SKM-1 treated with dmso at 0.1 percent for 144 hours (cell line): ENCODE results near the gene CENATAC.
A peak's percentile ranks its signal among the peaks of the same experiment; 100 is the strongest.
"Not testable (repeated sequence)": the region's sequence is repeated elsewhere in the genome, so short reads cannot be mapped to it uniquely, and the experiment has no call there.

ENCODE experiments used
- DNase-seq: peaks from one replicate; lab custom pipeline; 2025; ENCODE audit not compliant: unreplicated experiment; lab: John Stamatoyannopoulos, UW

Gene CENATAC

DNA sequence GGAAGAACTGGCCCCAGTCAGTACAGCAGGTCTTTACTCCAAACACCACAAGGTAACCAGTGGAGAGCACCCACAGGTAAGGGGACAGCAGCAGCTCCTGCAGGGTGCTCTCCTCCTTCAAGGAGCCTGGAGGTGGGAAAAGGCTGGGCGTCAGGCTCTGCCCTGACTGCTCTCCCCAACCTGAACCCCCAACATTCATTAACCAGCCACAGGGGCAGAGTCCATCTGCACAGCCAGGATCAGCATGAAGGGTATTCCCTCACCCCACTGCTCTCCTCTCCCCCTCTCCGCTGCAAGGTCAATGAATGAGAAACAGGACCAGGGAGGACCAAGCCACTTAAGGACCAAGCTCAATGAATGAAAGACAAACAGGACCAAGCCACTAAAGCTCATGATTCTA is 29.0 kb downstream of the CENATAC start:
- DNase-seq, result no peak

DNA sequence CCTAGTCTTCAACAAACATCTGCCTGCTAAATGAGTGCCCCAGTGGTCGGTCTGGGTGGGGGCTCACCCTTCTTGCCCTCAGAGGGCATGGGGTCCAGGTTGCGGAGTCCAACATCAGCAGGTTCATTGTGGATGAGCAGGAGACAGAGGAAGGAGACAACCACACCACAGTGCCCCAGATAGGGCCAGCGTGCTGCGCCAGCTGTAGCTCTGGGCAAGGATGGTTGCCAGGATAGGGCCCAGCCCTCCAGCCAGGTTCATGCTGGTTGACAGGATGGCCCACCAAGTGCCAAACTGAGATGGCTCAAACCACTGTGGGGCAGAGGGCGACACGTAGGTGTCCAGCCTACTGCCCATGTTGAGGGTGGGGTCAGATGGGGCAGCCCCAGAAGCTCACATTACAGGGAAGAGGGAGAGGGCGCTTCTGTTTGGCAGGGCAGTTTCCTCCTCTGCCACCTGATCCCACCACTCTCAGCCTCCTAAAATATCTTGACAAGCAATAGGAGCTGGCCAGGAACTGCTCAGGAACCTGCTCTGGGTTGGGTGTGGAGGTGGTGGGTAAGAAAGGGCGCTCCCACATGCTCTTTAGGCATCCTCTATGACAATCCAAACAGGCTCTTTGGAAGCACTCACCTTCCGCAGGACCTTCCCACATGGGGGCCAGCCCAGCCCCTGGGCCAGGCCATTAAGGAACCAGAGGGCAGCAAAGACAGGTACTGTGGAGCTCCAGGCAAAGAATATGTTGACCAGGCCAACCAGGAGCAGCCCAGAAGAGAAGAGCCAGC is 29.8 kb downstream of the CENATAC start:
- DNase-seq, result no peak

DNA sequence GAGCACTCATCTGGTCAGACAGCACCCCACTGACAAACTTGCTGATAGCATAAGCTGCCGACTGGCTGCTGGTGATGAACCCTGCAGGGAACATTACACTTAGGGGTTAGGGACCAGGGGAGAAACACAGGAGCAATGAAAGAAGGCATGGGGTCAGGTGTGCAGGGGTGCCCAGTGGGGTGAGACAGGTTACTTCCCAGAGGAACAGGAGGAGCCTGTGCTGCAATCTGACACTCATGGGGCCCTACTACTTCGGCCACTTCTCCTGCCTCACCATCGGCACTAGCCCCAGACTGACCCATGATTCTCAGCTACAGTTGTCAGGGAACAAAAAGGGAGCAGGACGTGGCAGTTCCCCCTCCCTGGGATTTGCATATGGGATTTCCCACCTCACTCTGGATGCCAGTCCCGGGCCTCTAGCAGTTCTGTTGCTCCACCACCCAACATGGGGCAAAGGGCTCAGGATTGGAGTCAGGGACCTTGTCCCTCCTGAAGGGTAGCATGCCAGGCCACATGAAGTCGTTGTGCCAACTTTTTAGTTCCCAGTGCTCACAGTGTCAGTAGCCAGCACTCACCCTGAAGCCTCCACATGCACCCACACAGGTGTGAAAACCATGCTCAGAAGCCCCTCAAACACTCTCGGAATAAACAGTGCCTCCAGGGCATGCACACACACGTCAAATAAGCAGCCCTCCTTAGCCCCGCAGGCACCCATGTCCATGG is 30.6 kb downstream of the CENATAC start:
- no peak for DNase-seq

DNA sequence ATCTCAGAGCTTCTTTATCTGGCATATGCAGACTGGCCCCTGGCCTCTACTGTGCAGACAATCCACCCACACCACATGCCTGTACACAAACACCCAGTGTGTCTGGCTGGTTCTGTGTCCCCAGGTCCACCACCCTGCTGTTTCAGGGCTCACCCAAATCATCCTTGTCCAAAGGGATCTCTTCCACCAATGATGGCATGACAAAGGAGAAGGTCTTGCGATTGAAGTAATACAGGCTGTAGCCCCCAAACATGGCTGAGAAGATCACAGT is 31.1 kb downstream of the CENATAC start:
- no peak for DNase-seq

DNA sequence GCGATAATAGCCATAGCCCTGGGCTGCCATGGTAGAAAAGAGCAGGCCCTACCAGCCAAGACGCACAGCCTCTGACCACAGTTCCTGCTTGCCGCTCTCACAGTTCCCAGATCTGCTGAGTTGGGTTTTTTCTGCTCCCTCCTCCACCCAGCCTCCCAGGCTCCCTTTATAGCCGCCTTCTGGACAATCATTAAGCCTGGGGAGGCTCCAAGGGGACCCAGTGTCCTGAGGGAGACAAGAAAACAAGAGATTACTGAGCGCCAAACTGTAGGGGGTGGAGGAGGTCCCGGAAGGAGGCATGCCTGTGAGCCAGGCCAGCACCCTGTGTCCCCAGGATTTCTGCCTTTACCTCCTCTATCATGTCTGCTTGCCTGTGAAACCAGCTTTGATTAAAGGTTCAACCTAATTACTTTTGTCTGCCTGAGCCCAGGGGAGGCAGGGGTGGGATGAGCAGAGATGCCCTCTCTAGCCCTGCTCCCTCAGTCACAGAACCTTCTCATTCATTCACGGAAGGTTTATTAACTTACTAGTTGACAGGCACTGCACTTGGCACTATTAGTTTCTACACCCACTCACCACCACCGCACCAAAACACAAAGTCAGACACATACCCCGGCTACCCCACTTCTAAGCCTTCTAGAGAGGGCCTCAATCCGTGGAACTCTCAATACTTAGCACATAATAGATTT is 31.5 kb downstream of the CENATAC start:
- DNase-seq, result no peak

DNA sequence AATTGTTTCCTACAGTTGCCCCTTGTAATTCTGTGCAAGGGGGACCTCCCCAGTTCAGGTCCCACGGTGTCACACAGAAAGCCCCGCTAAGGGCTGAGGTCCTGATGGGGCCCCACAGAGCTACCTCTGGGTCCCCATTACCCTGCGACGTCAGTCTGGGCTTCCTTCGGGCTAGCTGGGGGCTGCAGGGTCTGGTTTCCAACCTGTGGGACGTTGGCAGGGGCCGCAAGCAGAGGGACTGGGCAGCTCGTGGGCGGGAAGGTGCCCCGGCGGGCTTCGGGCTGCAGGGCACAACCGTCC is 32.0 kb downstream of the CENATAC start:
- no peak for DNase-seq

DNA sequence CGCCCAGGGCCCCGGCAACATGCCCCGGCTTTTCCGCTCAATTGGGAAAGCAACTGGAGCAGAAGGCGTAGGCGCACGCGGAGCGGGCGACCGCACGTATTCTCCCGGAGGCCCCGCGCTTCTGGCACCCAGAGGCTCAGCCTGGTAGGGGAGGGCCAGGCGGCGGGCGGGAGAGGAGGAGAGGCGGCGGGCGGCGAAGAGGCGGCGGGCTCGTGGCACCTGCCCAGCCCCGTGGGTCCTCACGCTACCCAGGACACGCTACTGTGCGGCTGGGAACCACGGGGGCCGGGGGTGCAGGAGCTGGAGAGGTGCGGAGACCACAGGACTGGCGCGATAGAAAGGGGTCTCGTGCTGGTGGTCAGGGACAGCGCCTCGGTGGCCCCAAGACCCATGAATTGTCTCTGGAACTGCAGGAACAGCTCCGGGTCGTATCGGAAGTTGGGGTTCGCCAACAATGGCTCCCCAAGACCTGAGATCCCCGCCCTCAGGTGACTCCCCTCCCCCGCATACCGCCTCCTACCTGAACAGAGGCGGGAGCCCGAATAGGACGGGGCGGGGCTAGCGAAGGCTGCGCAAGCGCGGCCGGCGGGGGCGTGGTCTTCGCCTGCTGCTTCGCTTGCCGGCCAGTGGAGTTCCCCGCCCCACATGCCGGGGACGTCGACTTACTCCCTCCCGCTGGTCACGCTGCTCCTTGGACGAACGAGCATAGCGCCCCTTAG is 32.5 kb downstream of the CENATAC start, which contains the start of gene SLC37A4:
SLC37A4 (minus strand) TSS at position 549 of the 719 bp plus-strand sequence.
- peak; percentile 96 for DNase-seq

DNA sequence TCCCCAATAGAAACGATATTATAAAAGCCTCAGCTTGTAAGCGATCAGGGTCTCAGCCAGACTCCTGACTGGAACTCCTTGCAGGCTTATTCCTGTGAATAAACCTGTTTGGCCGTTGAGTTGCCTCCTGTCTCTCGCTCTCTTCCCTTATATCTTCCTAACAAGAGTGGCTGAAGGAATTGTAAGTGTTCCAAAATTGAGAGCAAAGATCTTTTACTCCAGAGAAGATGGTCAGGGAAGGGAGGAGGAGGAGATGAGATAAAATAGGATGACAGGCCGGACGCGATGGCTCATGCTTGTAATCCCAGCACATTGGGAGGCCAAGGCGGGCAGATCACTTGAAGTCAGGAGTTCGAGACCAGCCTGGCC is 34.0 kb downstream of the CENATAC start:
- no peak for DNase-seq

DNA sequence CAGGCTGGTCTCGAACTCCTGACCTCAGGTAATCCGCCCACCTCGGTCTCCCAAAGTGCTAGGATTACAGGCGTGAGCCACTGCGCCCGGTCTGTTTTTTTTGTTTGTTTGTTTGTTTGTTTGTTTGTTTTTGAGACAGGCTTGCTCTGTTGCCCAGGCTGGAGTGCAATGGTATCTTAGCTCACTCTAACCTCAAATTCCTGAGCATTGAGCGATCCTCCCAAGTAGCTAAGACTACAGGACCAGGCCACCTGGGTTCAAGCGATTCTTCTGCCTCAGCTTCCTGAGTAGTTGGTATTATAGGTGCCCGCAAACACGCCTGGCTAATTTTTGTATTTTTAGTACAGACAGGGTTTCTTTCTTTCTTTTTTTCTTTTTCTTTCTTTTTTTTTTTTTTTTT is 35.5 kb downstream of the CENATAC start:
- DNase-seq, result not testable (repeated sequence)

DNA sequence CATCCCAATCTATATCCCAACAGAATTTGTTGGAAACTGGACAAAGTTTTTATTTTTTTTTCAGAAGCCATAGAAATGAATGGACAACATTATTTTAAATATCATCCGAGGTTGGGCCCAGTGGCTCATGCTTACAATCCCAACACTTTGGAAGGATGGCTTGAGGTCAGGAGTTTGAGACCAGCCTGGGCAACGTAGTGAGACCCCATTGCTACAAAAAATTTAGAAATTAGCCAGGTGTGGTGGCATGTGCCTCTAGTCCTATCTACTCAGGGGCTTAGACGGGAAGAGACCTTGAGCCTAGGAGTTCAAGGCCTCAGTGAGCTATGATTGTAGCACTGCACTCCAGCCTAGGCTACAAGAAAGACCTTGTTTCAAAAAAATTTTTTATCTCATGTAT is 36.9 kb downstream of the CENATAC start:
- no peak for DNase-seq

DNA sequence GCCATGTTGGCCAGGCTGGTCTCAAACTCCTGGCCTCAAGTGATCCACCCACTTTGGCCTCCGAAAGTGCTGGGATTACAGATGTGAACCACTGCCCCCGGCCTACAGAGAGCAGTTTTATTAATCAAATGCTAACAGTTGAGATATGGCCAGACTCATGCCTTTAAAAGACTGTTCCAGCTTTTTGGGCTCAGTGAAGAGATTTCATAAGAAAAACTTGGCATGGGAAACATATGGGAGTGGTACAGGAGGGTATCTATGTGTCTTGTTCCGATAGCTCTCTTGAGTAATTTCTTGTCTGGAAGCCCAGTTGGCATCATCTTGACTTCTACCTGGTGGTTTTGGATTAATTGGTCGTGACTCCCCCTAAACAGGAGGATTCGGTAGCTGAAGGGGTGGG is 40.9 kb downstream of the CENATAC start:
- DNase-seq, result no peak

DNA sequence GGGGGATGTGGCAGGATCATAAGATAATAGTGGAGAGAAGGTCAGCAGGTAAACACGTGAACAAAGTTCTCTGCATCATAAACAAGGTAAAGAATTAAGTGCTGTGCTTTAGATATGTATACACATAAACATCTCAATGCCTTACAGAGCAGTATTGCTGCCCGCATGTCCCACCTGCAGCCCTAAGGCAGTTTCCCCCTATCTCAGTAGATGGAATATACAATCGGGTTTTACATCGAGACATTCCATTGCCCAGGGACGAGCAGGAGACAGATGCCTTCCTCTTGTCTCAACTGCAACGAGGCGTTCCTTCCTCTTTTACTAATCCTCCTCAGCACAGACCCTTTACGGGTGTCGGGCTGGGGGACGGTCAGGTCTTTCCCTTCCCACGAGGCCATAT is 41.5 kb downstream of the CENATAC start:
- DNase-seq, result not testable (repeated sequence)

DNA sequence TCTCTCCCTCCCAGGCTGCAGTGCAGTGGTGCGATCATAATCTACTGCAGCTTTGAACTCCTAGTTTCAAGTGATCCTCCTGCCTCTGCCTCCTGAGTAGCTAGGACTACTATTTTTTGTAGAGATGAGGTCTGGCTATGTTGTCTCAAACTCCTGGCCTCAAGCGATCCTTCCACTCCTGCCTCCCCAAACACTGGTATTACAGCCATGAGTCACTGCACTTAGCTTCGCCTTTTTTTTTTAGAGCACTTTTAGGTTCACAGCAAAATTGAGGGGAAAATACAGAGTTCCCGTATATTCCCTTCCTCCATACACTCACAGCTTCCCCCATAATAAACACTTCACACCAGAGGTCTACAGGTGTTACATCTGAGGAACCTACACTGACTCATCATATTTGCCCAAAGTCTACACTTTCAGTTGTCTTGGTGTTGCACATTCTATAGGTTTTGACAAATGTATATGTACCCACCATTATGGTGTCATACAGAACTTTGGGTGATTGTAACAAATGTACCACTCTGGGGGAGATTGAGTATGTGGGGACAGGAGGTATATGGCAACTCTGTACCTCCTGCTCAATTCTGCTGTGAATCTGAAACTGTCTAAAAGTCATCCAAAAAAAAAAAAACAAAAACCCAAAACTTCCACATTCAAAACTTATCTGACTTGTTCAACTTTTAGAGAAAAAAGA is 44.0 kb downstream of the CENATAC start:
- no peak for DNase-seq

DNA sequence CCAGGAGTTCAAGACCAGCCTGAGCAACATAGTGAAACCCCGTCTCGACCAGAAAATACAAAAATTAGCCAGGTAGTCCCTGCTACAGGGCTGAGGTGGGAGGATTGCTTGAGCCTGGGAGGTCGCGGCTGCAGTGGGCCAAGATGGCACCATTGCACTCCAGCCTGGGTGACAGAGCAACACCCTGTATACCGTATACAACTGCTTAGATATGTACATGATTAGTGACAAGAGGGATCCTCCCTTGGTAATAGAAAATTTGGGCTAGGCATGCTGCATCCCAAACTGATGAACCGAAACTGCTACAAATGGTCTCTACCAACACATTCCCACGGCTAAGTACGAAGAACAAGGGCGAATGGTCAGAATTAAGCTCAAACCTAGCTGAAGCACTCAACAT is 45.0 kb downstream of the CENATAC start:
- DNase-seq, result no peak

DNA sequence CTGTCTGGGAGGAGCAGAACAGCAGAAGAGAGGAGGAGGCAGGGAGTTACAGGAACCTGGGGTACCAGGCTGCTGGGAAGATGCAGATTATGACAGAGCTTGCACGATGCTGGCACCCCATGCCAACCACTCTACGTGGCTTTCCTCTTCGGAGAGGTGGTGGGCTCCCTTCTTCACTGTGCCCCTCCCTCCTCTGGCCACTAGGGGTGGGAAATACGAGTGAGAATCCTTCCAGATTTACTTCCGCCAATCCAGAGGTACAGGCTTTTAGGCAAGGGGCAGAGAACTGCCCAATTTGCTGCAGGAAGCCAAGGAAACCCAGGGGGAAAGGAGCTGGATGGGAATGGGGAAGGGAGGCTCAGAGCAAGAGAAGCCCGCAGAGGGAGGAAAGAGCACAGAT is 46.8 kb downstream of the CENATAC start:
- DNase-seq, result no peak

DNA sequence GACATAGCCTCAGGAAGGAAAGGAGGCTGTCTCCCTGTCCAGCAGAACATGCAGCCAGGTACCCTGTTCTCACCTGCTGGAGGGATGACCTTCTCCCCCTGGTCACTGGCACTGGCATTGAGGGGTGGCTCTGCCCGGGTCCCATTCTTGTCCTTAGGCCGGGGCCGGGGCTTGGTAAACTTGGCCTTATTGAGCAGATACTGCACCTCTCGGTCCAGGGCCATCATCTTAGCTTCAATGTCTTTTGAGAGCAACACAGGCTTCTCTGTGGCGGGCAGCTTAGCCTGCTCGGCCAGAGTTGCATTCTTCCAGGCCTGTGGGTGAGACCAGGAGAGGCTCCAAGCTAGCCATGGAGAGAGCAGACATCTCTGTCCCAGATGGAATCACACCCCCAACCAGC is 48.6 kb downstream of the CENATAC start:
- no peak for DNase-seq

DNA sequence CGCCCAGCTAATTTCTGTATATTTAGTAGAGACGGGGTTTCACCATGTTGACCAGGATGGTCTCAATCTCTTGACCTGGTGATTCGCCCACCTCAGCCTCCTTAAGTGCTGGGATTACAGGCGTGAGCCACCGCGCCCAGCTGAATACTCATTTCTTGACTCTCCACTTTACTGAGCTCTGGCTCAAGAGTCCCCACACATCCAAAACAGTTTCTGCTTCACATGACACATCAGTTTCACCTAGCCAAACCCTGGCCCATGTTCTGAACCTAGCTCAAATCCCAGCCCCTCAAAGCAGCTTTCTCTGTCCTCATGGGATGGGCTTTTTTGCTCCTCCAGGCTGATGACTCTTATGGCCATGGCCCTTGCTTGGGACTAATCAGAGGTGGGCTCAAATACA is 49.3 kb downstream of the CENATAC start:
- DNase-seq, result no peak

DNA sequence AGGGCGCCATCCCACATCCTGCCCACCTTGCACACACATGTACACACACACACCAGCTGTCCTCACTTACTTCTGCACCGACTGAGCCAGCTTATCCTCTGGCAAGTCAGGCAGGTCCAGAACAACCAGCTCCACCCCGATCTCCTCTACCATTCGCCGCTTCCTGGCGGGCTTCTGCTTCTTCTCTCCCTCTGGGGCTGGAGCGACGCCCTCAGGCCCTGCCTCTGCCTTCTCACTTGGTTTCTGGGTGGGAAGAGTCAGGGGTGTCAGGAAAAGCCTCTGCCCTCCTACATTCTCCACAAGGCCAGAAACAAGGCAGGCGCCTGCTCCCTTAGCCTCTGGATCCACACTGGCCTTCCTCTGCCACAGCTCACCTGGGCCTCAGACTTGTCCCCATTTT is 50.7 kb downstream of the CENATAC start:
- DNase-seq, result no peak

DNA sequence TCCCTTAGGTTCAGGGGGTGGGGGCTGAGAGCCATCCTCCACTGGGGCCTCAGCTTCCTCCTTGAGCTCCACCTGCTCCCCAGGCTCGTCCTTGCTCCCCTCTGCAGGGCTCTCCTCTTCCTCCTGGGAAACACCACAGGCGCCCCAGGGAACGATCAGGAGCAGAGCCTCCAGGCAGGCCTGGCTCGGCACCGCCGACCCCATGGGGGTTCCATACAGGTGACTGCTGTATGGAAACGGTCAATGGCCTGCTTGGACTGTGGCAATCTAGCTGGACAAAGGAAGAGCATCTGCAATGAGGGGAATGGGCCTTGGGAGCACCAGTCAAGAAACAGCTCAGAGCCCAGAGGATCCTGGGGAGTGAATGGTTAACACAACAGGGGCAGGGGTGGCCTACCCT is 51.1 kb downstream of the CENATAC start:
- DNase-seq, result no peak

DNA sequence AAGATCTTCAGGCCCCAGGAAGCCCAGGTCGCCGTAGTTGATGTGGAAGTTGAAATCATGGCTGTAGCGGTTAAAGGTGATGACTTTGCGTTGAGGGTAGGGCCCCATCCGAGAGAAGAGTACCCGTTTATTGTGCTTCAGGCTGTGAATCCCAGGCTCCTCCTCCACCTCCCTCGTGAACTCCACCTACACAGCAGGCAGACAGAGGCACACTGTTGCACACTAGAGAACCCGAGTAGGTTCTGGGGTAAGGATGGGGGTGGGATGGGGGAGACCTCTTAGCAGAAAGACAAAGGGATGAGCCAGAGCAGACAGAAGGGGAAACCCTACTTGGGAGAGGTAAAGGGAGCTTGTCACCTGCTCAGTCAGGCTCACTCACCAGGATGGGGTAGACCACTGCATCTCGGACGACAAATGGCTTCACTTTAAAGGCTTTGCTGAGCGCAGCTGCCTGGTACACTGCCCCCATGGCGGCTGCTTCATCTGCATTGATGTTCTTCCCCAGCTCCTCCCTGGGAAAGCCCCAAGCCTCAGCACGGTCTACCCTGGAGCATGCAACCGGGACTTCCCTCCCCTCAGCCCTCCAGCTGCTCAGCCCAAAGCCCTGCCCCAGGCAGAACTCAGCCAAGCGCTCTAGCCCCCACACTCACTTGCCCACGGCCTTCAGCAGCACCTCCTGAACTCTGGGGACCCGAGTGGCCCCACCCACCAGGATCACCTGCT is 53.7 kb downstream of the CENATAC start:
- no peak for DNase-seq
